H9 (cell line): Measurements from ENCODE around the gene ZNF568. TPM values are rescaled to one million over a fixed set of nuclear protein-coding genes. Genes with fewer than 3 reads are reported as not detected.

Experiments used
- DNase-seq: peaks from one replicate; pipeline ENCODE4 v3.0.0-alpha.2; 2017
- H2AFZ ChIP-seq: one replicate; pipeline ENCODE4 v1.6.1; 2013; ENCODE audit warnings: mild to moderate bottlenecking, low read length, control low read depth, moderate library complexity
- H2AK5ac ChIP-seq: 2 replicates; pipeline ENCODE4 v1.6.1; 2013; ENCODE audit warnings: low read length, control low read depth, mixed read lengths; ENCODE audit not compliant: insufficient read length
- H2BK120ac ChIP-seq: one replicate; pipeline ENCODE4 v1.6.1; 2013; ENCODE audit warnings: low read depth, mild to moderate bottlenecking, low read length, control low read depth, inconsistent platforms; ENCODE audit not compliant: poor library complexity, severe bottlenecking
- H2BK12ac ChIP-seq: 2 replicates; pipeline ENCODE4 v1.6.1; 2013; ENCODE audit warnings: low read length, control low read depth, mixed read lengths, low read depth; ENCODE audit not compliant: insufficient read length
- H2BK15ac ChIP-seq: 2 replicates; pipeline ENCODE4 v1.6.1; 2013; ENCODE audit warnings: low read depth, low read length, control low read depth
- H2BK20ac ChIP-seq: one replicate; pipeline ENCODE4 v1.6.1; 2013; ENCODE audit warnings: low read depth, mild to moderate bottlenecking, low read length, control low read depth, inconsistent platforms; ENCODE audit not compliant: poor library complexity, severe bottlenecking
- H2BK5ac ChIP-seq: 2 replicates; pipeline ENCODE4 v1.6.1; 2013; ENCODE audit warnings: low read length, control low read depth, mixed read lengths; ENCODE audit not compliant: insufficient read length
- H3K14ac ChIP-seq: 2 replicates; pipeline ENCODE4 v1.6.1; 2013; ENCODE audit warnings: low read length, control low read depth; ENCODE audit not compliant: insufficient read depth
- H3K18ac ChIP-seq: 2 replicates; pipeline ENCODE4 v1.6.1; 2013; ENCODE audit warnings: low read depth, mild to moderate bottlenecking, mixed read lengths, low read length, control low read depth; ENCODE audit not compliant: insufficient read length
- H3K23ac ChIP-seq: 2 replicates; pipeline ENCODE4 v1.6.1; 2013; ENCODE audit warnings: low read length, control low read depth, mixed read lengths, low read depth; ENCODE audit not compliant: insufficient read length
- H3K23me2 ChIP-seq: 2 replicates; pipeline ENCODE4 v1.6.1; 2013; ENCODE audit warnings: low read depth, mild to moderate bottlenecking, mixed read lengths, low read length, control low read depth; ENCODE audit not compliant: insufficient read length, poor library complexity, severe bottlenecking
- H3K27ac ChIP-seq: 2 replicates; pipeline ENCODE4 v1.5.1; 2013; ENCODE audit warnings: low read length, control low read depth, mixed read lengths, low read depth; ENCODE audit not compliant: insufficient read length
- H3K27me3 ChIP-seq: 2 replicates; pipeline ENCODE4 v1.6.1; 2013; ENCODE audit warnings: low read length, control low read depth, inconsistent platforms; ENCODE audit not compliant: insufficient read depth
- H3K4ac ChIP-seq: 2 replicates; pipeline ENCODE4 v1.6.1; 2013; ENCODE audit warnings: low read depth, mild to moderate bottlenecking, control low read depth, inconsistent platforms, low read length, moderate library complexity
- H3K4me1 ChIP-seq: 2 replicates; pipeline ENCODE4 v1.6.1; 2013; ENCODE audit warnings: low read length, control low read depth, inconsistent platforms; ENCODE audit not compliant: insufficient read depth
- H3K4me2 ChIP-seq: 2 replicates; pipeline ENCODE4 v1.6.1; 2013; ENCODE audit warnings: low read length, control low read depth, mixed read lengths; ENCODE audit not compliant: insufficient read length, insufficient read depth
- H3K56ac ChIP-seq: 2 replicates; pipeline ENCODE4 v1.6.1; 2013; ENCODE audit warnings: low read depth, mild to moderate bottlenecking, mixed read lengths, low read length, control low read depth; ENCODE audit not compliant: insufficient read length
- H3K79me1 ChIP-seq: 2 replicates; pipeline ENCODE4 v1.6.1; 2013; ENCODE audit warnings: low read depth, mild to moderate bottlenecking, moderate library complexity, low read length, control low read depth, inconsistent platforms; ENCODE audit not compliant: insufficient read depth, poor library complexity, severe bottlenecking
- H3K79me2 ChIP-seq: 2 replicates; pipeline ENCODE4 v1.6.1; 2013; ENCODE audit warnings: low read length, control low read depth, inconsistent platforms; ENCODE audit not compliant: insufficient read depth
- H3K9ac ChIP-seq: 2 replicates; pipeline ENCODE4 v1.6.1; 2013; ENCODE audit warnings: low read length, control low read depth, mixed read lengths; ENCODE audit not compliant: insufficient read length; ENCODE audit errors: extremely low read depth
- H3K9me3 ChIP-seq: one replicate; pipeline ENCODE4 v1.6.1; 2013; ENCODE audit warnings: low read depth, low read length, inconsistent platforms; ENCODE audit not compliant: control insufficient read depth
- H3T11ph ChIP-seq: one replicate; pipeline ENCODE4 v1.6.1; 2013; ENCODE audit warnings: mild to moderate bottlenecking, low read length, control low read depth, inconsistent platforms
- H4K20me1 ChIP-seq: one replicate; pipeline ENCODE4 v1.6.1; 2013; ENCODE audit not compliant: control insufficient read depth, insufficient read length, insufficient read depth
- H4K5ac ChIP-seq: 2 replicates; pipeline ENCODE4 v1.6.1; 2013; ENCODE audit warnings: low read depth, mild to moderate bottlenecking, mixed read lengths, low read length, control low read depth; ENCODE audit not compliant: insufficient read length
- H4K8ac ChIP-seq: replicated peaks from 2 replicates; pipeline ENCODE4 v1.6.1; 2013; ENCODE audit warnings: low read length, control low read depth, mixed read lengths, low read depth; ENCODE audit not compliant: insufficient read length
- H4K91ac ChIP-seq: 2 replicates; pipeline ENCODE4 v1.6.1; 2013; ENCODE audit warnings: low read depth, mild to moderate bottlenecking, moderate library complexity, mixed read lengths, low read length, control low read depth; ENCODE audit not compliant: insufficient read length
- H3K27ac Mint-ChIP-seq, 3 experiments: 2 replicates in 2 of 3; 3 replicates in 1 of 3; pipeline ENCODE4 v1.8.0; 2020 to 2021; ENCODE audit warnings: mixed read lengths in 3 of 3, mild to moderate bottlenecking in 1 of 3, moderate library complexity in 1 of 3
- H3K27me3 Mint-ChIP-seq: 2 replicates; pipeline ENCODE4 v1.8.0; 2021; ENCODE audit warnings: low read depth, mild to moderate bottlenecking, moderate library complexity, mixed read lengths
- H3K36me3 Mint-ChIP-seq, 3 experiments: 2 replicates in 2 of 3; 3 replicates in 1 of 3; pipeline ENCODE4 v1.8.0; 2020 to 2021; ENCODE audit warnings: low read depth in 3 of 3, mixed read lengths in 3 of 3; ENCODE audit not compliant: insufficient read depth in 1 of 3
- H3K4me1 Mint-ChIP-seq, 2 experiments: 2 replicates each; pipeline ENCODE4 v1.8.0; 2020; ENCODE audit warnings: mixed read lengths in 2 of 2
- H3K4me3 Mint-ChIP-seq, 2 experiments: 2 replicates in 1 of 2; 3 replicates in 1 of 2; pipeline ENCODE4 v1.8.0; 2020 to 2021; ENCODE audit warnings: mild to moderate bottlenecking in 2 of 2, mixed read lengths in 2 of 2, moderate library complexity in 1 of 2
- H3K9me3 Mint-ChIP-seq, 2 experiments: 2 replicates in 1 of 2; 3 replicates in 1 of 2; pipeline ENCODE4 v1.8.0; 2020; ENCODE audit warnings: mild to moderate bottlenecking in 2 of 2, mixed read lengths in 2 of 2, moderate library complexity in 1 of 2
- WGBS: extraction: QIAGEN DNeasy Blood & Tissue Kit; methylation state at CpG from one replicate; pipeline ENCODE4 v1.1.7; 2013; ENCODE audit warnings: missing lambda C conversion rate, low lambda C conversion rate, mixed read lengths; ENCODE audit not compliant: insufficient read length; ENCODE audit errors: extremely low coverage; 5-methylcytosine and 5-hydroxymethylcytosine counted together
- total RNA-seq: library from RNA; stranded (reverse); gene quantifications from 2 replicates; pipeline ENCODE4 v1.2.1, GENCODE V29; 2021
- TF ChIP-seq, protein P1 (sequence below): fragments of 200-600 bp; sonication (generic); conservative IDR thresholded peaks from 3 replicates; pipeline ENCODE4 v1.8.0; 2021; ENCODE audit warnings: antibody characterized with exemption, mild to moderate bottlenecking

The ZNF568 gene
- total RNA-seq, 1 experiment from 2014 or later: 3.1 TPM

DNA sequence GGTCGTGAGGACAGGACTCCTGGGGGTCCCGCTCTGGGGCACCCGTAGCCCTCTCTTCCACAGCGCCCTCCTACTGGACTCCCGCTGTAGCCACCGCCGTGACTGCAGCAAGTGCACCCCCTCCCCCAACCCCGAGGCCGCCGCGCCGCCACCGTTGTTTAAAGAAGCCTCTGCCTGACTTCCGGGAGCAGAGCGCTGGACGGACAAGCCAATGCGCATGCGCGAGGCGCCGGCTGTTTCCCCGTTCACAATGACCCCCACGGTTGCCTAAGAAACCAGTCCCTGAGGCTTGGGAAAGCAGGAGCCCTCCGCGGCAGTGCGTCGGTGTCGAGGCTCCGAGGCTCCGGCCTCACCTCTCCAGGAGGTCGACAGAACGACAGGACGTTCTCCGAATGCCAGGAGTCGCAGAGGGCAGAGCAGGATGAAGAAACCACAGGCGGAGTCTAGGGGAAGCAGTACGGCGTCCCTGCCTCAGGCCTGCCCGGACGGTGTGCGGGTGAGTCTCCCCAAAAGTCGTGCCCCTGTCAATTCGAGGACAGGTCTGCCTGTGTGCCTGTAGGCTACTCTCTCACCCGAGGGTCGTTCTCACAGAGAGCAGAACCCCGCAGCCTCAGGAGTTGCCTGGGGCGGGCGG is 91.6 kb downstream of the ZNF568 start:
- Histone ChIP-seq H2BK12ac (no peak overlapping the region), H2BK15ac (no peak overlapping the region), H3K18ac (no peak overlapping the region), H3K27me3 (no peaks in the 10 kb centered on the region), H3K56ac (no peak overlapping the region), H3K79me1 (no peaks in the 10 kb centered on the region), H2AFZ (no peak overlapping the region), H3K27ac (no peak overlapping the region), H4K8ac (no peak overlapping the region), H2BK5ac (no peak overlapping the region), H3K14ac (no peak overlapping the region), H3K4ac (no peak overlapping the region), H3K23ac (no peak overlapping the region), H4K91ac (no peak overlapping the region), H3K9me3 (peaks cover 69% of the 10 kb centered on the region), H4K5ac (no peak overlapping the region), H3K4me1 (no peaks in the 10 kb centered on the region), H2BK20ac (no peak overlapping the region), H2BK120ac (no peak overlapping the region), H3K9ac (no peak overlapping the region), H4K20me1 (no peaks in the 10 kb centered on the region), H3K4me2 (no peak overlapping the region), H3T11ph (no peak overlapping the region), H2AK5ac (no peak overlapping the region), H3K23me2 (no peaks in the 10 kb centered on the region), H3K79me2 (no peaks in the 10 kb centered on the region)
- Mint-ChIP-seq H3K36me3 (peaks cover 13 to 26% (median 15%) of the 10 kb centered on the region in 3 experiments; a peak in 6 of 7 replicates), H3K9me3 (peaks cover 88 to 89% of the 10 kb centered on the region in 2 experiments), H3K27me3 (no peaks in the 10 kb centered on the region; the same call in 1 of the 2 replicates), H3K27ac (no peak overlapping the region), H3K4me3 (no peak overlapping the region), H3K4me1 (no peaks in the 10 kb centered on the region)
- TF ChIP-seq, protein P1, sequence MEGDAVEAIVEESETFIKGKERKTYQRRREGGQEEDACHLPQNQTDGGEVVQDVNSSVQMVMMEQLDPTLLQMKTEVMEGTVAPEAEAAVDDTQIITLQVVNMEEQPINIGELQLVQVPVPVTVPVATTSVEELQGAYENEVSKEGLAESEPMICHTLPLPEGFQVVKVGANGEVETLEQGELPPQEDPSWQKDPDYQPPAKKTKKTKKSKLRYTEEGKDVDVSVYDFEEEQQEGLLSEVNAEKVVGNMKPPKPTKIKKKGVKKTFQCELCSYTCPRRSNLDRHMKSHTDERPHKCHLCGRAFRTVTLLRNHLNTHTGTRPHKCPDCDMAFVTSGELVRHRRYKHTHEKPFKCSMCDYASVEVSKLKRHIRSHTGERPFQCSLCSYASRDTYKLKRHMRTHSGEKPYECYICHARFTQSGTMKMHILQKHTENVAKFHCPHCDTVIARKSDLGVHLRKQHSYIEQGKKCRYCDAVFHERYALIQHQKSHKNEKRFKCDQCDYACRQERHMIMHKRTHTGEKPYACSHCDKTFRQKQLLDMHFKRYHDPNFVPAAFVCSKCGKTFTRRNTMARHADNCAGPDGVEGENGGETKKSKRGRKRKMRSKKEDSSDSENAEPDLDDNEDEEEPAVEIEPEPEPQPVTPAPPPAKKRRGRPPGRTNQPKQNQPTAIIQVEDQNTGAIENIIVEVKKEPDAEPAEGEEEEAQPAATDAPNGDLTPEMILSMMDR: no peak
- WGBS: no CpG with 5 or more reads among the region's 48 CpGs
- DNase-seq: no peak
